ENCODE measurements around the gene SSC5D. TPM values are rescaled to one million over a fixed set of nuclear protein-coding genes. Genes with fewer than 3 reads are reported as not detected.

Gene SSC5D
- total and polyA plus RNA-seq, 2 experiments from 2014 or later, result 0.23 to 0.69 TPM

DNA sequence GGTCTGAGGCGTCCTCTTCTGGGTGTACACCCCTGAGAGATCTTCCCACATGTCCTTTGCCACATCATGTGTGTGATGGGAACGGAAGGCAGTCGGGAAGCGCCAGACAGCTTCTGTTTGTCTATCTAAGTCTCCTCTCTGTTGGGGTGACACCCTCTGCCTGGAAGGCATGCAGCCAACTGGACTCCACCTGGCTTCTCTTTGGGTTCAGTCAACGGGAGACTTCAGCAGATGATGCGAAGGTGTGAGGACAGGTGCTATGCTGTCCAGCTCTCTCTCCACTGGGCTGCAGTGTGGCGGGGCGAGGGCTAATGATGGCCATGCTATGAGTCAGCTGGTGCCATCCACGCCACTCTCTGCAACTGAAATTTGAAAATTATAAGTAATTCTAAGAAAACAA, 71.4 kb downstream of the SSC5D start (continued):
- TF ChIP-seq, protein P1, sequence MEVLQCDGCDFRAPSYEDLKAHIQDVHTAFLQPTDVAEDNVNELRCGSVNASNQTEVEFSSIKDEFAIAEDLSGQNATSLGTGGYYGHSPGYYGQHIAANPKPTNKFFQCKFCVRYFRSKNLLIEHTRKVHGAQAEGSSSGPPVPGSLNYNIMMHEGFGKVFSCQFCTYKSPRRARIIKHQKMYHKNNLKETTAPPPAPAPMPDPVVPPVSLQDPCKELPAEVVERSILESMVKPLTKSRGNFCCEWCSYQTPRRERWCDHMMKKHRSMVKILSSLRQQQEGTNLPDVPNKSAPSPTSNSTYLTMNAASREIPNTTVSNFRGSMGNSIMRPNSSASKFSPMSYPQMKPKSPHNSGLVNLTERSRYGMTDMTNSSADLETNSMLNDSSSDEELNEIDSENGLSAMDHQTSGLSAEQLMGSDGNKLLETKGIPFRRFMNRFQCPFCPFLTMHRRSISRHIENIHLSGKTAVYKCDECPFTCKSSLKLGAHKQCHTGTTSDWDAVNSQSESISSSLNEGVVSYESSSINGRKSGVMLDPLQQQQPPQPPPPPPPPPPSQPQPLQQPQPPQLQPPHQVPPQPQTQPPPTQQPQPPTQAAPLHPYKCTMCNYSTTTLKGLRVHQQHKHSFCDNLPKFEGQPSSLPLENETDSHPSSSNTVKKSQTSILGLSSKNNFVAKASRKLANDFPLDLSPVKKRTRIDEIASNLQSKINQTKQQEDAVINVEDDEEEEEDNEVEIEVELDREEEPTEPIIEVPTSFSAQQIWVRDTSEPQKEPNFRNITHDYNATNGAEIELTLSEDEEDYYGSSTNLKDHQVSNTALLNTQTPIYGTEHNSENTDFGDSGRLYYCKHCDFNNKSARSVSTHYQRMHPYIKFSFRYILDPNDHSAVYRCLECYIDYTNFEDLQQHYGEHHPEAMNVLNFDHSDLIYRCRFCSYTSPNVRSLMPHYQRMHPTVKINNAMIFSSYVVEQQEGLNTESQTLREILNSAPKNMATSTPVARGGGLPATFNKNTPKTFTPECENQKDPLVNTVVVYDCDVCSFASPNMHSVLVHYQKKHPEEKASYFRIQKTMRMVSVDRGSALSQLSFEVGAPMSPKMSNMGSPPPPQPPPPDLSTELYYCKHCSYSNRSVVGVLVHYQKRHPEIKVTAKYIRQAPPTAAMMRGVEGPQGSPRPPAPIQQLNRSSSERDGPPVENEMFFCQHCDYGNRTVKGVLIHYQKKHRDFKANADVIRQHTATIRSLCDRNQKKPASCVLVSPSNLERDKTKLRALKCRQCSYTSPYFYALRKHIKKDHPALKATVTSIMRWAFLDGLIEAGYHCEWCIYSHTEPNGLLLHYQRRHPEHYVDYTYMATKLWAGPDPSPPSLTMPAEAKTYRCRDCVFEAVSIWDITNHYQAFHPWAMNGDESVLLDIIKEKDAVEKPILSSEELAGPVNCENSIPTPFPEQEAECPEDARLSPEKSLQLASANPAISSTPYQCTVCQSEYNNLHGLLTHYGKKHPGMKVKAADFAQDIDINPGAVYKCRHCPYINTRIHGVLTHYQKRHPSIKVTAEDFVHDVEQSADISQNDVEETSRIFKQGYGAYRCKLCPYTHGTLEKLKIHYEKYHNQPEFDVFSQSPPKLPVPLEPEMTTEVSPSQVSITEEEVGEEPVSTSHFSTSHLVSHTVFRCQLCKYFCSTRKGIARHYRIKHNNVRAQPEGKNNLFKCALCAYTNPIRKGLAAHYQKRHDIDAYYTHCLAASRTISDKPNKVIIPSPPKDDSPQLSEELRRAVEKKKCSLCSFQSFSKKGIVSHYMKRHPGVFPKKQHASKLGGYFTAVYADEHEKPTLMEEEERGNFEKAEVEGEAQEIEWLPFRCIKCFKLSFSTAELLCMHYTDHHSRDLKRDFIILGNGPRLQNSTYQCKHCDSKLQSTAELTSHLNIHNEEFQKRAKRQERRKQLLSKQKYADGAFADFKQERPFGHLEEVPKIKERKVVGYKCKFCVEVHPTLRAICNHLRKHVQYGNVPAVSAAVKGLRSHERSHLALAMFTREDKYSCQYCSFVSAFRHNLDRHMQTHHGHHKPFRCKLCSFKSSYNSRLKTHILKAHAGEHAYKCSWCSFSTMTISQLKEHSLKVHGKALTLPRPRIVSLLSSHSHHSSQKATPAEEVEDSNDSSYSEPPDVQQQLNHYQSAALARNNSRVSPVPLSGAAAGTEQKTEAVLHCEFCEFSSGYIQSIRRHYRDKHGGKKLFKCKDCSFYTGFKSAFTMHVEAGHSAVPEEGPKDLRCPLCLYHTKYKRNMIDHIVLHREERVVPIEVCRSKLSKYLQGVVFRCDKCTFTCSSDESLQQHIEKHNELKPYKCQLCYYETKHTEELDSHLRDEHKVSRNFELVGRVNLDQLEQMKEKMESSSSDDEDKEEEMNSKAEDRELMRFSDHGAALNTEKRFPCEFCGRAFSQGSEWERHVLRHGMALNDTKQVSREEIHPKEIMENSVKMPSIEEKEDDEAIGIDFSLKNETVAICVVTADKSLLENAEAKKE (CRISPR knock-in tag; IDR thresholded peaks at IDR 0.05), result no peak
- TF ChIP-seq, protein P2, sequence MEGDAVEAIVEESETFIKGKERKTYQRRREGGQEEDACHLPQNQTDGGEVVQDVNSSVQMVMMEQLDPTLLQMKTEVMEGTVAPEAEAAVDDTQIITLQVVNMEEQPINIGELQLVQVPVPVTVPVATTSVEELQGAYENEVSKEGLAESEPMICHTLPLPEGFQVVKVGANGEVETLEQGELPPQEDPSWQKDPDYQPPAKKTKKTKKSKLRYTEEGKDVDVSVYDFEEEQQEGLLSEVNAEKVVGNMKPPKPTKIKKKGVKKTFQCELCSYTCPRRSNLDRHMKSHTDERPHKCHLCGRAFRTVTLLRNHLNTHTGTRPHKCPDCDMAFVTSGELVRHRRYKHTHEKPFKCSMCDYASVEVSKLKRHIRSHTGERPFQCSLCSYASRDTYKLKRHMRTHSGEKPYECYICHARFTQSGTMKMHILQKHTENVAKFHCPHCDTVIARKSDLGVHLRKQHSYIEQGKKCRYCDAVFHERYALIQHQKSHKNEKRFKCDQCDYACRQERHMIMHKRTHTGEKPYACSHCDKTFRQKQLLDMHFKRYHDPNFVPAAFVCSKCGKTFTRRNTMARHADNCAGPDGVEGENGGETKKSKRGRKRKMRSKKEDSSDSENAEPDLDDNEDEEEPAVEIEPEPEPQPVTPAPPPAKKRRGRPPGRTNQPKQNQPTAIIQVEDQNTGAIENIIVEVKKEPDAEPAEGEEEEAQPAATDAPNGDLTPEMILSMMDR (conservative IDR thresholded peaks at IDR 0.05; ENCODE audit: low read depth in 2 of 2), result no peak
- no peak for TF ChIP-seq JUNB (IDR thresholded peaks at IDR 0.05; ENCODE audit: unreplicated experiment)
- no peak for TF ChIP-seq STAT1 (IDR thresholded peaks at IDR 0.05; ENCODE audit: unreplicated experiment)

- Mint-ChIP-seq H3K27ac (no peak overlapping the region), H3K27me3 (ENCODE audit: insufficient read depth, low read depth, poor library complexity) (peaks cover 4% of the 10 kb centered on the region), H3K9me3 (no peaks in the 10 kb centered on the region), H3K4me1 (no peaks in the 10 kb centered on the region), H3K36me3 (ENCODE audit: low read depth) (no peaks in the 10 kb centered on the region), H3K4me3 (no peak overlapping the region)
- H3K4me3 ChIP-seq, result no peak overlapping the region
- ATAC-seq (peak; percentile 28; the same call in 1 of the 3 replicates), DNase-seq (ENCODE audit: low spot score) (no peak)
- no peaks in the 10 kb centered on the region for H4K20me1 ChIP-seq (replicated peaks; ENCODE audit: insufficient read depth)
- H3K4me1 ChIP-seq (ENCODE audit: insufficient read depth), result no peaks in the 10 kb centered on the region
- no peak overlapping the region for H2AFZ ChIP-seq
- no peaks in the 10 kb centered on the region for H3F3A ChIP-seq (replicated peaks; ENCODE audit: low read depth)
- no peak overlapping the region for H3K27ac ChIP-seq (ENCODE audit: low read depth)
- peaks cover 4% of the 10 kb centered on the region; the same call in 1 of the 2 replicates for H3K9me2 ChIP-seq (ENCODE audit: insufficient read depth)
- no peaks in the 10 kb centered on the region for H3K79me2 ChIP-seq (replicated peaks; ENCODE audit: insufficient read depth)
- no peak overlapping the region for H3K4me2 ChIP-seq
- H3K36me3 ChIP-seq (ENCODE audit: insufficient read depth), result no peaks in the 10 kb centered on the region
- H3K27me3 ChIP-seq (ENCODE audit: insufficient read depth), result no peaks in the 10 kb centered on the region
- no peak for TF ChIP-seq CREB1 (CRISPR knock-in tag; IDR thresholded peaks at IDR 0.05; ENCODE audit: low read depth)
- no peak for TF ChIP-seq EZH2 (IDR thresholded peaks at IDR 0.05; ENCODE audit: low read depth, unreplicated experiment)
- TF ChIP-seq EZH2phosphoT487 (IDR thresholded peaks at IDR 0.05; ENCODE audit: unreplicated experiment), result no peak
- no peak for TF ChIP-seq ZNF331 (CRISPR knock-in tag; IDR thresholded peaks at IDR 0.05; ENCODE audit: low read depth)
- no peak for TF ChIP-seq STAT1 (IDR thresholded peaks at IDR 0.05; ENCODE audit: unreplicated experiment)
- TF ChIP-seq, protein P3, sequence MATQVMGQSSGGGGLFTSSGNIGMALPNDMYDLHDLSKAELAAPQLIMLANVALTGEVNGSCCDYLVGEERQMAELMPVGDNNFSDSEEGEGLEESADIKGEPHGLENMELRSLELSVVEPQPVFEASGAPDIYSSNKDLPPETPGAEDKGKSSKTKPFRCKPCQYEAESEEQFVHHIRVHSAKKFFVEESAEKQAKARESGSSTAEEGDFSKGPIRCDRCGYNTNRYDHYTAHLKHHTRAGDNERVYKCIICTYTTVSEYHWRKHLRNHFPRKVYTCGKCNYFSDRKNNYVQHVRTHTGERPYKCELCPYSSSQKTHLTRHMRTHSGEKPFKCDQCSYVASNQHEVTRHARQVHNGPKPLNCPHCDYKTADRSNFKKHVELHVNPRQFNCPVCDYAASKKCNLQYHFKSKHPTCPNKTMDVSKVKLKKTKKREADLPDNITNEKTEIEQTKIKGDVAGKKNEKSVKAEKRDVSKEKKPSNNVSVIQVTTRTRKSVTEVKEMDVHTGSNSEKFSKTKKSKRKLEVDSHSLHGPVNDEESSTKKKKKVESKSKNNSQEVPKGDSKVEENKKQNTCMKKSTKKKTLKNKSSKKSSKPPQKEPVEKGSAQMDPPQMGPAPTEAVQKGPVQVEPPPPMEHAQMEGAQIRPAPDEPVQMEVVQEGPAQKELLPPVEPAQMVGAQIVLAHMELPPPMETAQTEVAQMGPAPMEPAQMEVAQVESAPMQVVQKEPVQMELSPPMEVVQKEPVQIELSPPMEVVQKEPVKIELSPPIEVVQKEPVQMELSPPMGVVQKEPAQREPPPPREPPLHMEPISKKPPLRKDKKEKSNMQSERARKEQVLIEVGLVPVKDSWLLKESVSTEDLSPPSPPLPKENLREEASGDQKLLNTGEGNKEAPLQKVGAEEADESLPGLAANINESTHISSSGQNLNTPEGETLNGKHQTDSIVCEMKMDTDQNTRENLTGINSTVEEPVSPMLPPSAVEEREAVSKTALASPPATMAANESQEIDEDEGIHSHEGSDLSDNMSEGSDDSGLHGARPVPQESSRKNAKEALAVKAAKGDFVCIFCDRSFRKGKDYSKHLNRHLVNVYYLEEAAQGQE (IDR thresholded peaks at IDR 0.05; ENCODE audit: unreplicated experiment), result no peak
- no peak for TF ChIP-seq ZNF114 (CRISPR knock-in tag; IDR thresholded peaks at IDR 0.05)
- no peak for TF ChIP-seq POLR2AphosphoS5 (IDR thresholded peaks at IDR 0.05; ENCODE audit: low read depth)
Measured at GRCh38 chr19:55563261-55563690, 75.0 kb downstream of the SSC5D start.
